Sigmoid colon (tissue), 7 donors: ENCODE measurements around the gene ZNF219. TPM values are rescaled to one million over a fixed set of nuclear protein-coding genes. Genes with fewer than 3 reads are reported as not detected.

Source experiments
- DNase-seq: peaks from one replicate; pipeline ENCODE4 v3.0.0-alpha.2; 2019
- H3K27ac ChIP-seq, 4 donors: fragments of 200-600 bp; sonication (generic); one replicate each; pipeline ENCODE4 v1.5.1; 2016 to 2019; ENCODE audit warnings: mild to moderate bottlenecking in 1 of 4
- H3K27me3 ChIP-seq, 3 donors: fragments of 200-600 bp; sonication (generic); one replicate each; pipeline ENCODE4 v1.5.1; 2019; ENCODE audit warnings: mild to moderate bottlenecking in 1 of 3
- H3K36me3 ChIP-seq, 4 donors: fragments of 200-600 bp; sonication (generic); one replicate each; pipeline ENCODE4 v1.5.1; 2016 to 2019
- H3K4me1 ChIP-seq, 4 donors: fragments of 200-600 bp; sonication (generic); one replicate each; pipeline ENCODE4 v1.5.1; 2017 to 2019
- H3K4me3 ChIP-seq, 4 donors: fragments of 200-600 bp; sonication (generic); one replicate each; pipeline ENCODE4 v1.5.1; 2017 to 2019; ENCODE audit warnings: mild to moderate bottlenecking in 2 of 4, moderate library complexity in 1 of 4
- H3K9me3 ChIP-seq, 4 donors: fragments of 200-600 bp in 3 of 4; sonication (generic) in 3 of 4; one replicate each; pipeline versions ENCODE4 v1.5.1 to v1.6.1; 2013 to 2019
- CTCF ChIP-seq, 4 experiments: fragments of 450-650 bp in 3 of 4; fragments of 200-600 bp in 1 of 4; IDR thresholded peaks; one replicate each; pipeline ENCODE4 v1.5.1; 2016 to 2019; ENCODE audit warnings: antibody characterized with exemption in 4 of 4, mild to moderate bottlenecking in 3 of 4, moderate library complexity in 2 of 4
- EP300 ChIP-seq, 4 donors: sonication (generic); formaldehyde crosslinking; IDR thresholded peaks; one replicate each; pipeline ENCODE4 v1.6.1; 2017; ENCODE audit warnings: antibody characterized with exemption in 4 of 4
- POLR2A ChIP-seq, 2 donors: fragments of 450-650 bp; IDR thresholded peaks; one replicate each; pipeline ENCODE4 v1.6.1; 2016; ENCODE audit warnings: antibody characterized with exemption in 2 of 2, mild to moderate bottlenecking in 2 of 2, moderate library complexity in 2 of 2
- POLR2AphosphoS5 ChIP-seq, 4 donors: sonication (generic); formaldehyde crosslinking; IDR thresholded peaks; one replicate each; pipeline ENCODE4 v1.6.1; 2017; ENCODE audit warnings: antibody characterized with exemption in 4 of 4
- WGBS, 2 donors: extraction: QIAGEN DNeasy Blood & Tissue Kit; methylation state at CpG; one replicate each; pipeline ENCODE4 v1.1.7; 2013; 5-methylcytosine and 5-hydroxymethylcytosine counted together
- intact Hi-C: fragments of 100-400 bp; cut with DNase I; formaldehyde crosslinking; loops from one replicate; pipeline ENCODE4 v1.15.1; 2023
- polyA plus RNA-seq, 3 donors: library from polyadenylated mRNA; stranded (reverse); fragments of 200-250 nt; gene quantifications; one replicate each; pipeline ENCODE4 v1.2.3, GENCODE V29; 2013
- total RNA-seq, 4 donors: library from RNA; depleted of rRNA; stranded (reverse); fragments of >200 nt; gene quantifications; one replicate each; pipeline ENCODE4 v1.1.0, GENCODE V29; 2016
- donor health status: healthy with polysubstance abuse.
- donor health status: Bipolar disorder and iron deficiency.
- donor health status: healthy.

Gene ZNF219
- total and polyA plus RNA-seq, 7 donors, result 27.6 to 89.7 (median 48.2) TPM

DNA sequence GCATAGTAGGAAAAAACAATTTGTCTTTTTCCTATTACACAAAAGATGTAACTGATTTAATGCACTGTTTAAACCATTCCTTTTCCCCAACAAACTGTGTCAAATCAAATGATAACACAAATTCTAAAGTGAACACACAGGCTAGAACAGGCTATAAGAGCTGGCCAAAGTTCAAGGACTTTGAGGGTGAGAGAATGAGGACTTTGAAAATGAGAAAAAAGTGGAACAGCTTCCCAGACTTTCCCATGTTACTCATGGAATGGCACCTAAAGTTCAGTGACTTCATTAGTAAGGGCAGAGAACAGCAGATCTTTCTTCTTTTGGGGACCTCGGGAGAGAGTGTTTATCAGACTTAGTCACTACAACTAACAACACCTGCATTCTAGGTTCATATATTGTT, 25.0 kb upstream of the ZNF219 start:
- TF ChIP-seq POLR2AphosphoS5 (IDR thresholded peaks at IDR 0.05), result no peak
- Histone ChIP-seq H3K27me3 (no peaks in the 10 kb centered on the region), H3K9me3 (no peaks in the 10 kb centered on the region), H3K4me3 (no peak overlapping the region), H3K4me1 (no peaks in the 10 kb centered on the region), H3K36me3 (no peaks in the 10 kb centered on the region), H3K27ac (no peak overlapping the region)
- no peak for DNase-seq
- WGBS, 2 donors, result 95 to 96% methylated on average over 1 of the region's 1 CpG
- intact Hi-C loops, result no loop called here

DNA sequence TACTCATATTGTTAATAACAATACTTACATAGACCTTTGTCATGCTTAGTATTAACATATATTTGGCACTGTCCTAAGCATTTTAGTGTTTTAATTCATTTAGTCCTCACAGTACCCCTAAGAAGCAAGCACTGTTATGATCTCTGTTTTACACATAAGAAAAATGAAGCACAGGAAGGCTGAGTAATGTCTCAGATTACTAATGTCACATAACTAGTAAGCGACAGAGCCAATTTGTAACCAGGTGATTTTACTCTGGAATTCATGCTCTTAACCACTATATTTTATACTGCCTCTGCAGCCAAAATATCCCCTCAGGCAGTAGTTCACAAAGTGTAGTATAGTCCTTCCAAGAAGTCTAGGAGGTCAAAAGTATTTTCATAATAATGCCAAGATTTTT, 22.7 kb upstream of the ZNF219 start:
- no peaks in the 10 kb centered on the region for H3K36me3 ChIP-seq
- intact Hi-C loops, result no loop called here
- H3K9me3 ChIP-seq, result no peaks in the 10 kb centered on the region
- no peaks in the 10 kb centered on the region for H3K27me3 ChIP-seq
- H3K4me1 ChIP-seq, result no peaks in the 10 kb centered on the region
- TF ChIP-seq POLR2A (IDR thresholded peaks at IDR 0.05) (no peak), CTCF (IDR thresholded peaks at IDR 0.05) (no peak), EP300 (IDR thresholded peaks at IDR 0.05) (no peak), POLR2AphosphoS5 (IDR thresholded peaks at IDR 0.05) (no peak)
- no peak overlapping the region for H3K27ac ChIP-seq
- H3K4me3 ChIP-seq, result no peak overlapping the region
- 85 to 91% methylated on average over 1 of the region's 1 CpG for WGBS, 2 donors
- DNase-seq, result no peak

GRCh38 chr14:21120686-21121085, 22.2 kb upstream of the ZNF219 start:
- H3K36me3 ChIP-seq, result no peaks in the 10 kb centered on the region
- no peak for DNase-seq
- no peak overlapping the region for H3K4me3 ChIP-seq
- intact Hi-C loops, result no loop called here
- H3K27me3 ChIP-seq, result no peaks in the 10 kb centered on the region
- no peaks in the 10 kb centered on the region for H3K4me1 ChIP-seq
- H3K9me3 ChIP-seq, result no peaks in the 10 kb centered on the region
- no peak overlapping the region for H3K27ac ChIP-seq
- TF ChIP-seq POLR2AphosphoS5 (IDR thresholded peaks at IDR 0.05) (no peak), EP300 (IDR thresholded peaks at IDR 0.05) (no peak), POLR2A (IDR thresholded peaks at IDR 0.05) (no peak), CTCF (IDR thresholded peaks at IDR 0.05) (no peak)
- 80 to 85% methylated on average over 6 of the region's 6 CpGs for WGBS, 2 donors

DNA sequence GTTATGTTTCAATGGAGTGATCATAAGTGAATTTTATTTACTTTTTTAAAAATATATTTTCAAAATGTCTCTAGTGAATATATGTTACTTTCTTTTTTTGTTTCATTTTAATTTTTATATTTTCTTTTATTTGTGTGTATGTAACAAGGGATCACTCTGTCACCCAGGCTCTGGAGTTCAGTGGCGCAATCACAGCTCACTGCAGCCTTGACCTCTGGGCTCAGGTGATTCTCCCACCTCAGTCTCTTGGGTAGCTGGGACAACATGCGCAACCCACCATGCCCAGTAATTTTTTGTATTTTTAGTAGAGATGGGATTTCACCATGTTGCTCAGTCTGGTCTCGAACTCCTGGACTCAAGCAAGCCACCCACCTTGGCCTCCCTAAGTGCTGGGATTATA, 20.5 kb upstream of the ZNF219 start:
- Histone ChIP-seq H3K4me1 (no peaks in the 10 kb centered on the region), H3K27ac (no peak overlapping the region), H3K4me3 (no peak overlapping the region), H3K27me3 (no peaks in the 10 kb centered on the region), H3K9me3 (no peaks in the 10 kb centered on the region), H3K36me3 (no peaks in the 10 kb centered on the region)
- no peak for DNase-seq
- no peak for TF ChIP-seq CTCF (IDR thresholded peaks at IDR 0.05)
- TF ChIP-seq POLR2A (IDR thresholded peaks at IDR 0.05), result no peak
- TF ChIP-seq POLR2AphosphoS5 (IDR thresholded peaks at IDR 0.05), result no peak
- TF ChIP-seq EP300 (IDR thresholded peaks at IDR 0.05), result no peak
- intact Hi-C loops, result loop anchor here (10.0 kb wide), 1 partner anchor 64 kb away; the partner anchor contains the start of gene RNASE8
- WGBS, 2 donors, result 93 to 96% methylated on average over 3 of the region's 3 CpGs

DNA sequence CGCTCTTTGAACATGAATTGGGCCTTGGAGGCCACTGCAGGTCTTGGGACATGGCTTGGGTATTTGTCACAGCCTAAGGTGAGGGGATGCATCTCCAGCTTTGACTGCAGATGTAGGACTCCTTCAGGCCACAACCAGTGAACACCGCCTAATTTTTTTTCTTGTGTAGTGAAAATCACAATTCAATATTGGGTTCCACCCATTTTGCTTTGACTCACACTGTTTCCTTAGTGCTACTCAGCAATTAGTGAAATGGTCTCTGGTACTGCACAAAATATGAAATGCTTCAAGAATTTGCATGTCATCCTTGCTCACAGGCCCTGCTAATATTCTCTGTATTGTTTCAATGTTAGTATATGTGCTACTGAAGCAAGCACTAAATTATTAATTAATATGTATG, 14.9 kb upstream of the ZNF219 start:
- no peak for DNase-seq
- Histone ChIP-seq H3K4me3 (no peak overlapping the region), H3K9me3 (no peaks in the 10 kb centered on the region), H3K36me3 (no peaks in the 10 kb centered on the region), H3K4me1 (no peaks in the 10 kb centered on the region), H3K27ac (no peak overlapping the region), H3K27me3 (no peaks in the 10 kb centered on the region)
- WGBS, 2 donors, result 94 to 97% methylated on average over 2 of the region's 2 CpGs
- intact Hi-C loops, result loop anchor here (10.0 kb wide), 1 partner anchor 59 kb away; the partner anchor contains the start of gene RNASE8
- TF ChIP-seq CTCF (IDR thresholded peaks at IDR 0.05), result no peak
- no peak for TF ChIP-seq POLR2A (IDR thresholded peaks at IDR 0.05)
- TF ChIP-seq POLR2AphosphoS5 (IDR thresholded peaks at IDR 0.05), result no peak
- TF ChIP-seq EP300 (IDR thresholded peaks at IDR 0.05), result no peak
